GM20431 (cell line): ENCODE data around the gene NDUFA9.

ENCODE experiments used
- in situ Hi-C: fragments of 300-500 bp; cut with MseI, MboI; formaldehyde crosslinking; loops from one replicate; pipeline ENCODE4 v1.15.0; 2020; ENCODE audit warnings: low sequenced_read_pairs; ENCODE audit not compliant: unreplicated experiment

The NDUFA9 gene

DNA sequence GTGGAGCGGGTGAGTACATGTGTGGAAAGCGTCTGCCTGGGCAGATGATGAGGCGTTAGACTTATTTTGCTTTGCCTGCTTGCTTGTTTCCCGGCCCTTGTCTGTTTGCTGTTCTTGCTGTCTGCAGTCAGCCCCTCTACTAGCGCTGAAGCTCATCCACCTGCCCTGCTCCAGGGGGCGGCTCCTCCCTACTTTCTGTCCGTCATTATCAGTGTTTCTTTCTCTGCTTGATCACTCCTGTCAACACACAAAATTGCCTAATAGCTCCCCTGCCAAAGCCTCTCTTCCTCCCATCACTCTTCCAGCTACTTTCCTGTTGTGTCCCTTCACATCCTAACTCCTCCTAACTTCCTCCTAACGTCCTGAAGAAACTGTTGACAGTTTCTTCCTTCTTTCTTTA, 36.4 kb downstream of the NDUFA9 start:
- in situ Hi-C loops: no loop called here

GRCh38 chr12:4690760-4691159, 41.8 kb downstream of the NDUFA9 start:
- in situ Hi-C loops: no loop called here
